Measurements from ENCODE around the gene MRPS12.

- no peak for TF ChIP-seq POLR2A (IDR thresholded peaks at IDR 0.05)
- TF ChIP-seq, protein P1, sequence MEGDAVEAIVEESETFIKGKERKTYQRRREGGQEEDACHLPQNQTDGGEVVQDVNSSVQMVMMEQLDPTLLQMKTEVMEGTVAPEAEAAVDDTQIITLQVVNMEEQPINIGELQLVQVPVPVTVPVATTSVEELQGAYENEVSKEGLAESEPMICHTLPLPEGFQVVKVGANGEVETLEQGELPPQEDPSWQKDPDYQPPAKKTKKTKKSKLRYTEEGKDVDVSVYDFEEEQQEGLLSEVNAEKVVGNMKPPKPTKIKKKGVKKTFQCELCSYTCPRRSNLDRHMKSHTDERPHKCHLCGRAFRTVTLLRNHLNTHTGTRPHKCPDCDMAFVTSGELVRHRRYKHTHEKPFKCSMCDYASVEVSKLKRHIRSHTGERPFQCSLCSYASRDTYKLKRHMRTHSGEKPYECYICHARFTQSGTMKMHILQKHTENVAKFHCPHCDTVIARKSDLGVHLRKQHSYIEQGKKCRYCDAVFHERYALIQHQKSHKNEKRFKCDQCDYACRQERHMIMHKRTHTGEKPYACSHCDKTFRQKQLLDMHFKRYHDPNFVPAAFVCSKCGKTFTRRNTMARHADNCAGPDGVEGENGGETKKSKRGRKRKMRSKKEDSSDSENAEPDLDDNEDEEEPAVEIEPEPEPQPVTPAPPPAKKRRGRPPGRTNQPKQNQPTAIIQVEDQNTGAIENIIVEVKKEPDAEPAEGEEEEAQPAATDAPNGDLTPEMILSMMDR (IDR thresholded peaks at IDR 0.05): no peak
Observed at GRCh38 chr19:38944981-38945506, 14.3 kb downstream of the MRPS12 start.
